Uterus (tissue), 4 donors: ENCODE measurements around the gene LMBR1. TPM values are rescaled to one million over a fixed set of nuclear protein-coding genes. Genes with fewer than 3 reads are reported as not detected.

Experiments used
- DNase-seq, 2 donors: peaks; one replicate each; pipeline ENCODE4 v3.0.0-alpha.2; 2019 to 2020
- H3K27ac ChIP-seq, 2 donors: fragments of 200-600 bp; sonication (generic); 1 replicate in 1 of 2; 2 replicates in 1 of 2; pipeline ENCODE4 v1.5.1; 2016 to 2018
- H3K27me3 ChIP-seq, 2 donors: fragments of 200-600 bp; sonication (generic); one replicate each; pipeline ENCODE4 v1.5.1; 2018 to 2019; ENCODE audit warnings: control low read depth in 1 of 2
- H3K36me3 ChIP-seq, 2 donors: fragments of 200-600 bp; sonication (generic); one replicate each; pipeline ENCODE4 v1.5.1; 2019; ENCODE audit warnings: control low read depth in 1 of 2
- H3K4me1 ChIP-seq, 2 donors: fragments of 200-600 bp; sonication (generic); one replicate each; pipeline ENCODE4 v1.5.1; 2018 to 2019; ENCODE audit warnings: control low read depth in 1 of 2
- H3K4me3 ChIP-seq, 2 donors: fragments of 200-600 bp; sonication (generic); 1 replicate in 1 of 2; 2 replicates in 1 of 2; pipeline ENCODE4 v1.5.1; 2018 to 2019; ENCODE audit warnings: mild to moderate bottlenecking in 1 of 2
- H3K9me3 ChIP-seq, 2 donors: fragments of 200-600 bp; sonication (generic); one replicate each; pipeline ENCODE4 v1.5.1; 2019; ENCODE audit warnings: control low read depth in 1 of 2
- CTCF ChIP-seq, 4 experiments: fragments of 200-600 bp in 2 of 4; fragments of 450-650 bp in 2 of 4; sonication (generic) in 2 of 4; IDR thresholded peaks; one replicate each; pipeline ENCODE4 v1.5.1; 2016 to 2019; ENCODE audit warnings: antibody characterized with exemption in 4 of 4, mild to moderate bottlenecking in 2 of 4, moderate library complexity in 1 of 4
- POLR2A ChIP-seq, 2 donors: fragments of 450-650 bp; IDR thresholded peaks; one replicate each; pipeline ENCODE4 v1.6.1; 2016; ENCODE audit warnings: antibody characterized with exemption in 2 of 2, mild to moderate bottlenecking in 1 of 2, moderate library complexity in 1 of 2
- intact Hi-C: fragments of 100-400 bp; cut with DNase I; formaldehyde crosslinking; loops from one replicate; pipeline ENCODE4 v1.15.1; 2023; ENCODE audit warnings: low total_unique reads
- total RNA-seq, 4 donors: library from RNA; depleted of rRNA in 3 of 4; stranded (reverse); fragments of >200 nt in 3 of 4; gene quantifications; one replicate each; pipeline versions ENCODE4 v1.1.0 to v1.2.4, GENCODE V29; 2014 to 2023
- donor health status: DM: yes; HTN: yes; CAD: no.

The LMBR1 gene
- total RNA-seq, 4 donors from 2014 or later, result 54.4 to 1,378 (median 140) TPM

- TF ChIP-seq CTCF (IDR thresholded peaks at IDR 0.05), result no peak
- no peak for TF ChIP-seq POLR2A (IDR thresholded peaks at IDR 0.05)
- Histone ChIP-seq H3K27me3 (no peaks in the 10 kb centered on the region), H3K4me1 (no peaks in the 10 kb centered on the region), H3K27ac (no peak overlapping the region), H3K36me3 (no peaks in the 10 kb centered on the region), H3K4me3 (no peak overlapping the region), H3K9me3 (no peaks in the 10 kb centered on the region)
- DNase-seq, result no peak
- intact Hi-C loops, result no loop called here
Measured at GRCh38 chr7:156790264-156790663, 102.7 kb downstream of the LMBR1 start.

GRCh38 chr7:156785998-156786543, 106.9 kb downstream of the LMBR1 start:
- Histone ChIP-seq H3K4me3 (no peak overlapping the region), H3K4me1 (no peaks in the 10 kb centered on the region), H3K9me3 (no peaks in the 10 kb centered on the region), H3K36me3 (no peaks in the 10 kb centered on the region), H3K27me3 (no peaks in the 10 kb centered on the region), H3K27ac (no peak overlapping the region)
- intact Hi-C loops, result no loop called here
- DNase-seq, result no peak
- TF ChIP-seq CTCF (IDR thresholded peaks at IDR 0.05), result no peak
- no peak for TF ChIP-seq POLR2A (IDR thresholded peaks at IDR 0.05)

GRCh38 chr7:156783864-156784263, 109.1 kb downstream of the LMBR1 start:
- no peak overlapping the region for H3K4me3 ChIP-seq
- intact Hi-C loops, result no loop called here

GRCh38 chr7:156781972-156782371, 111.0 kb downstream of the LMBR1 start:
- Histone ChIP-seq H3K4me3 (no peak overlapping the region), H3K27ac (no peak overlapping the region), H3K4me1 (no peaks in the 10 kb centered on the region), H3K36me3 (no peaks in the 10 kb centered on the region), H3K27me3 (no peaks in the 10 kb centered on the region), H3K9me3 (no peaks in the 10 kb centered on the region)
- intact Hi-C loops, result no loop called here
- TF ChIP-seq POLR2A (IDR thresholded peaks at IDR 0.05) (no peak), CTCF (IDR thresholded peaks at IDR 0.05) (no peak)
- no peak for DNase-seq

More at GRCh38 chr7:156783864-156784263, 109.1 kb downstream of the LMBR1 start:
- no peak for DNase-seq
- no peaks in the 10 kb centered on the region for H3K27me3 ChIP-seq
- H3K36me3 ChIP-seq, result no peaks in the 10 kb centered on the region
- no peaks in the 10 kb centered on the region for H3K4me1 ChIP-seq
- no peak overlapping the region for H3K27ac ChIP-seq
- H3K9me3 ChIP-seq, result no peaks in the 10 kb centered on the region
- TF ChIP-seq POLR2A (IDR thresholded peaks at IDR 0.05) (no peak), CTCF (IDR thresholded peaks at IDR 0.05) (no peak)

GRCh38 chr7:156780724-156781455, 112.1 kb downstream of the LMBR1 start:
- TF ChIP-seq POLR2A (IDR thresholded peaks at IDR 0.05) (no peak), CTCF (IDR thresholded peaks at IDR 0.05) (no peak)
- no peaks in the 10 kb centered on the region for H3K27me3 ChIP-seq
- no peaks in the 10 kb centered on the region for H3K9me3 ChIP-seq
- no peaks in the 10 kb centered on the region for H3K4me1 ChIP-seq
- H3K36me3 ChIP-seq, result no peaks in the 10 kb centered on the region
- H3K4me3 ChIP-seq, result no peak overlapping the region
- no peak overlapping the region for H3K27ac ChIP-seq
- DNase-seq, result no peak
- intact Hi-C loops, result no loop called here
